ENCODE results near the gene CNPY4. TPM values are rescaled to one million over a fixed set of nuclear protein-coding genes. Genes with fewer than 3 reads are reported as not detected.
A peak's percentile ranks its signal among the peaks of the same experiment; 100 is the strongest.

The CNPY4 gene
- polyA plus RNA-seq, 1 donor from 2014 or later, result 35.8 TPM

DNA sequence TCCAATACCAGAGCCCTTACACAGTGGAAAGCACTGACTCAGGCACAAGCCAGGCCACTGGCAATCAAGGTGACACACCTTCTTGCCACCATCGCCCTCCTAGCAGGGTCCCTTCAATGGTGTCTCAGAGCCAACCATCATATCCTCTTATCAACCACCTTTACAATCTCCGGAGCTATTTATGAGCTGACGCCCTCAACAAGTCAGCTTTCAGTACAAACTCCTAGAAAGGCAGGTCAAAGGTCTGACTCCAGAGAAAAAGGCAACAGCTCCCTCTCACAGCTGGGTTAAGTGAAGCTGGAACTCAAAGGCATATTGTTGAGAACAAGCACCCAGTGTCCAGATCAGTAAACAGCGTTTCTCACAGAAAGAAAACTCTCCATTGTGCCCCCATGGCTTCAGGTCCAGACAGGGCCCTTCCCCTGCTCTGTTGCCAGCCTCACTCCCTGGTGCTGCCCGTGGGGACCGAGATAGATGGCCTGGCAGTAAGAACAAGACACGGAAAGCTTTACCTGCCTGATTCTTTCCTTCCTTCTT is 40.3 kb upstream of the CNPY4 start:
- H4K20me1 ChIP-seq (ENCODE audit: insufficient read depth), result no peaks in the 10 kb centered on the region
- no peaks in the 10 kb centered on the region for H3K9me2 ChIP-seq (ENCODE audit: insufficient read depth, low read length)
- no peak overlapping the region for H3K4me2 ChIP-seq (ENCODE audit: low read length)
- H3K4me3 ChIP-seq (ENCODE audit: low read length), result peak overlapping the region; percentile 91
- H3K27ac ChIP-seq (ENCODE audit: low read length), result no peak overlapping the region
- TF ChIP-seq RAD21 (conservative IDR thresholded peaks at IDR 0.05) (no peak), POLR2AphosphoS5 (IDR thresholded peaks at IDR 0.05) (no peak), TAF1 (IDR thresholded peaks at IDR 0.05; ENCODE audit: low read depth) (no peak), MXI1 (conservative IDR thresholded peaks at IDR 0.05; ENCODE audit: poor library complexity, severe bottlenecking) (no peak), EP300 (conservative IDR thresholded peaks at IDR 0.05; ENCODE audit: poor library complexity, severe bottlenecking) (no peak), SMC3 (conservative IDR thresholded peaks at IDR 0.05; ENCODE audit: poor library complexity) (no peak), EZH2 (IDR thresholded peaks at IDR 0.05; ENCODE audit: borderline replicate concordance, insufficient read depth, low read length, poor library complexity, severe bottlenecking) (no peak)
- TF ChIP-seq, protein P1, sequence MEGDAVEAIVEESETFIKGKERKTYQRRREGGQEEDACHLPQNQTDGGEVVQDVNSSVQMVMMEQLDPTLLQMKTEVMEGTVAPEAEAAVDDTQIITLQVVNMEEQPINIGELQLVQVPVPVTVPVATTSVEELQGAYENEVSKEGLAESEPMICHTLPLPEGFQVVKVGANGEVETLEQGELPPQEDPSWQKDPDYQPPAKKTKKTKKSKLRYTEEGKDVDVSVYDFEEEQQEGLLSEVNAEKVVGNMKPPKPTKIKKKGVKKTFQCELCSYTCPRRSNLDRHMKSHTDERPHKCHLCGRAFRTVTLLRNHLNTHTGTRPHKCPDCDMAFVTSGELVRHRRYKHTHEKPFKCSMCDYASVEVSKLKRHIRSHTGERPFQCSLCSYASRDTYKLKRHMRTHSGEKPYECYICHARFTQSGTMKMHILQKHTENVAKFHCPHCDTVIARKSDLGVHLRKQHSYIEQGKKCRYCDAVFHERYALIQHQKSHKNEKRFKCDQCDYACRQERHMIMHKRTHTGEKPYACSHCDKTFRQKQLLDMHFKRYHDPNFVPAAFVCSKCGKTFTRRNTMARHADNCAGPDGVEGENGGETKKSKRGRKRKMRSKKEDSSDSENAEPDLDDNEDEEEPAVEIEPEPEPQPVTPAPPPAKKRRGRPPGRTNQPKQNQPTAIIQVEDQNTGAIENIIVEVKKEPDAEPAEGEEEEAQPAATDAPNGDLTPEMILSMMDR (IDR thresholded peaks at IDR 0.05; ENCODE audit: poor library complexity, severe bottlenecking), result no peak
- TF ChIP-seq, protein P2, sequence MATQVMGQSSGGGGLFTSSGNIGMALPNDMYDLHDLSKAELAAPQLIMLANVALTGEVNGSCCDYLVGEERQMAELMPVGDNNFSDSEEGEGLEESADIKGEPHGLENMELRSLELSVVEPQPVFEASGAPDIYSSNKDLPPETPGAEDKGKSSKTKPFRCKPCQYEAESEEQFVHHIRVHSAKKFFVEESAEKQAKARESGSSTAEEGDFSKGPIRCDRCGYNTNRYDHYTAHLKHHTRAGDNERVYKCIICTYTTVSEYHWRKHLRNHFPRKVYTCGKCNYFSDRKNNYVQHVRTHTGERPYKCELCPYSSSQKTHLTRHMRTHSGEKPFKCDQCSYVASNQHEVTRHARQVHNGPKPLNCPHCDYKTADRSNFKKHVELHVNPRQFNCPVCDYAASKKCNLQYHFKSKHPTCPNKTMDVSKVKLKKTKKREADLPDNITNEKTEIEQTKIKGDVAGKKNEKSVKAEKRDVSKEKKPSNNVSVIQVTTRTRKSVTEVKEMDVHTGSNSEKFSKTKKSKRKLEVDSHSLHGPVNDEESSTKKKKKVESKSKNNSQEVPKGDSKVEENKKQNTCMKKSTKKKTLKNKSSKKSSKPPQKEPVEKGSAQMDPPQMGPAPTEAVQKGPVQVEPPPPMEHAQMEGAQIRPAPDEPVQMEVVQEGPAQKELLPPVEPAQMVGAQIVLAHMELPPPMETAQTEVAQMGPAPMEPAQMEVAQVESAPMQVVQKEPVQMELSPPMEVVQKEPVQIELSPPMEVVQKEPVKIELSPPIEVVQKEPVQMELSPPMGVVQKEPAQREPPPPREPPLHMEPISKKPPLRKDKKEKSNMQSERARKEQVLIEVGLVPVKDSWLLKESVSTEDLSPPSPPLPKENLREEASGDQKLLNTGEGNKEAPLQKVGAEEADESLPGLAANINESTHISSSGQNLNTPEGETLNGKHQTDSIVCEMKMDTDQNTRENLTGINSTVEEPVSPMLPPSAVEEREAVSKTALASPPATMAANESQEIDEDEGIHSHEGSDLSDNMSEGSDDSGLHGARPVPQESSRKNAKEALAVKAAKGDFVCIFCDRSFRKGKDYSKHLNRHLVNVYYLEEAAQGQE (IDR thresholded peaks at IDR 0.05; ENCODE audit: borderline replicate concordance), result no peak
- H3K27me3 ChIP-seq (ENCODE audit: insufficient read depth, low read depth, low read length), result no peaks in the 10 kb centered on the region
- no peak overlapping the region for H2AFZ ChIP-seq (ENCODE audit: low read depth, low read length)
- H3K9ac ChIP-seq (ENCODE audit: low read length), result no peak overlapping the region
- H3K36me3 ChIP-seq (ENCODE audit: insufficient read depth, low read length), result peaks cover 11% of the 10 kb centered on the region
- no peaks in the 10 kb centered on the region for H3F3A ChIP-seq (ENCODE audit: insufficient read depth, low read length, poor library complexity, severe bottlenecking)
- H3K79me2 ChIP-seq (replicated peaks; ENCODE audit: insufficient read depth, low read length), result peaks cover 47% of the 10 kb centered on the region
- no peaks in the 10 kb centered on the region for H3K9me3 ChIP-seq (ENCODE audit: low read length)

DNA sequence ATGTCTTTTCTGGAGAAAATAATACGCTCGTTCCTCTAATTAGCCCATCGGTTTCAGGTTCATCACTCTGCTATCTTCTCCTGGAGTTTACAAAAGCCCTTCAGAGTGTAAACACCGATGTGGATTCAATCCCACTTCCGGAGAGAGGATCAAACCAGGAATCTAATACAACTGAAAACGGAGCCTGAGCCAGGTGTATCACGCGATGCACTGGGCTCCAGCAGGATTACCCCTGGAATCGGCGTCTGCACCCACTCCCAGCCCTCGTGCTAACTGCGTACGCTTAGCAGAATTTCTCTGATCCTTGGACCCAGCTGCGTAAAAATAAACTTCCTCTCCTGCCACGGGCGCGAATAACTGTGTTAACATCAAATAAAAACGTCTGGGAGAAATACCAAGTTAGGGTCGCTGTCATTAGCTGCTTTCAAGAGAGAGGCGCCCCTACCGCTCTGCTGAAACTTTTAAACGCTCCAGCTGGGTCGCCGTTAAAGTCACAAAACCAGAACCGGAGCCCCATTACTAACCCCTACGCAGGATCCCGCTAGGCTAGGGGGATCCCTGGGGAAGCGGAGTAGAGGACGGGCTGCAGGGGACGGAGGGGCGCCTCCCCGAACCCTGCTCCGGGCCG is 38.4 kb upstream of the CNPY4 start:
- Histone ChIP-seq H3F3A (ENCODE audit: insufficient read depth, low read length, poor library complexity, severe bottlenecking) (no peaks in the 10 kb centered on the region), H3K9me2 (ENCODE audit: insufficient read depth, low read length) (no peaks in the 10 kb centered on the region), H3K79me2 (replicated peaks; ENCODE audit: insufficient read depth, low read length) (peaks cover 47% of the 10 kb centered on the region), H3K36me3 (ENCODE audit: insufficient read depth, low read length) (peaks cover 6% of the 10 kb centered on the region), H3K4me2 (ENCODE audit: low read length) (peak overlapping the region; percentile 76), H3K27me3 (ENCODE audit: insufficient read depth, low read depth, low read length) (no peaks in the 10 kb centered on the region), H4K20me1 (ENCODE audit: insufficient read depth) (no peaks in the 10 kb centered on the region), H2AFZ (ENCODE audit: low read depth, low read length) (peak overlapping the region; percentile 56), H3K4me3 (ENCODE audit: low read length) (peak overlapping the region; percentile 91), H3K9ac (ENCODE audit: low read length) (peak overlapping the region; percentile 93), H3K27ac (ENCODE audit: low read length) (peak overlapping the region; percentile 88), H3K9me3 (ENCODE audit: low read length) (no peaks in the 10 kb centered on the region)
- TF ChIP-seq, protein P1 (IDR thresholded peaks at IDR 0.05; ENCODE audit: poor library complexity, severe bottlenecking), result no peak
- TF ChIP-seq MXI1 (conservative IDR thresholded peaks at IDR 0.05; ENCODE audit: poor library complexity, severe bottlenecking), result peak; percentile 16
